GM19193 (cell line): ENCODE measurements around the gene OAF.

Experiments
- POLR2A ChIP-seq: IDR thresholded peaks from 4 replicates; pipeline ENCODE4 v1.6.1; 2011; ENCODE audit not compliant: insufficient read depth, insufficient read length; ENCODE audit errors: extremely low read depth

The OAF gene

DNA sequence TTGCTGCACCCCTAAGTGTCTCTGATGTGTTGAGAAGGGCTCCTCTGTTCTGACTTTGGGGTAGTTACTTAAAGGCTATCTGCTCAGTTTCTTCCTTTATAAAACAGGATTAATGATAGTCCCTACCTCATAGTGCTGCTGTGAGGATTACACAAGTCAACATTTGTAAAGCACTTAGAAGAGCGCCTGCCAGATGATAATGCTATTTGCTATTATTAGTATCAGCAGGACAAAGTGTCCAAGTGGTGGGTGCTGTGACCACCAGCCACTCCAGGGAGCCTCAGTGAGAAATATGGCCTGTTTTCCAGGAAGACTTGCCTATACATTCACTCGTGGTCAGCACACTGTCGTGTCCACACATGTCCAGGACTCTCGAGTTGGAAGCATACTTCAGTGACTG lies 45.3 kb downstream of the OAF start:
- TF ChIP-seq POLR2A = no peak

DNA sequence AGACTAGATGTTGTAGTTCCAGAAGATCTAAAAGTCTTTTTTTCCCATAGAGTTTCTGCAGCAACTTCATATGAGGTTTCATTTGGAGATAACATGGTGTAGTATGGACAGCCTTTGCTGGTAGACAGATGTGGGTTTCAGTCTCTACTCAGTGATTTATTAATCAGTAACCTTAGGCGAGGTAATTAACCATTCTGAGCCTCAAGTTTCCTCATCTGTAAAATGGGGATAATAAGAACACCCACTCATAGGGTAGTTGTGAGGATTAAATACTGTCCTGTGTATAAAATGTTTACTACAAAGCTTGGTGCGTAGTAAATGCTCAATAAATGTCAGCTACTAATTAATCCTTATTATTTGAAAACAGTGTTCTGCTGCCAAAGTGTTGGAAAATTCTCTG lies 45.9 kb downstream of the OAF start:
- no peak for TF ChIP-seq POLR2A

DNA sequence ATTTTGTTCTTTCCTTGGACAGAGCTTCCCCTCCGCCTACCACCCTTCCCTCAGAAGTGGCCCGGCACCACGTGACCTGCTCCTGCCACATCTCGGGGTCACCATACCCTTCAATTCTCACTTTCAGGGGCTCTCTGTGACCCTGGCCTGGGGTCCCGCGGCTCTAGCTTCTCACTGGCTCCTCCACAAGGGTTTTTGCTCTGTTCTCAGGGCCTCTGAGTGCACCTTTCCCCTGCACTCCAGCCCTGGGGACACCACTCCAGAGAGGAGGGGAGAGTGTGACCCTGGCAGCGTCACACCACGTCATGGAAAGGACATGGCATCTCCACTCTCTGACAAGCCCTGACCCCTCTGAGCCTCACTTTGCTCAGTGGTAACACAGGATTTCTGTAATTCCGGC lies 46.5 kb downstream of the OAF start:
- TF ChIP-seq POLR2A = no peak

DNA sequence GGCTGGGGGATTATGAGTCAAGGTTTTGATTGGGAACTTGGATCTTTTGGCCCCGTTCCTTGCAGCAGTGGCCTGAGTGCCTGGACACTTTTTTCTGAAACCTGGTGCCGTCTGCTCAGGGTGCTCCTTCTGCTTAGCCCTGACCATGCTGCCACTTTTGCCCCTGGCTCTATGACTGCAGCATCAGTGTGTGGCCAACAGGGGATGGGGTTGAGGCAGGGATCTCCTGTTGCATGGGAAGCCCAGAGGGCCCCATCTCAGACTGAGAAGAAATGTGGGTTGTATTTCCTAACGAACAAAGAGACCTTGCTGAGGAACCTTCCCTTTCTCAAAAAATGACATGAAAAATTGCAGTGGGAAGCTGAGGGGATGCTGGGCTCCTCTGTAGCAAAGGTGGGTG lies 47.8 kb downstream of the OAF start:
- no peak for TF ChIP-seq POLR2A

DNA sequence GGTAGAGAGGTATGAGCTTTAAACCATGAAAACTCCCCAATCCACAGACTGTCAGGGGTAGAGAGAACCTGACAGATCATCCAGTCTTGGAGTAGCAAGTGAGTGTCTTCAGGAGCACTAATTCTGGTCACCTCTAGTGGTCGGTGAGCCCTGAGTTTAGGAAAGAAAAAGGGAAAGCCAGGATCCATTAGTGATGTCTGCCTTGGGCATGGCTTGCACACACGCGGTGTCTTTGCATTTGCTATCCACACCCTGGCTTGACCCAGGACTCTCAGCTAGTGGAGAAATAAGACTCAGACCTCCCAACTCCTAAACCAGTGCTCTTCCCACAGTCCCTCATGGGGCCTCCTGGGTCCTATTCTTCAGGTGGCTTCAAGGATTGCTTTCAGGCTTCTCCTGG lies 48.4 kb downstream of the OAF start:
- TF ChIP-seq POLR2A = no peak

DNA sequence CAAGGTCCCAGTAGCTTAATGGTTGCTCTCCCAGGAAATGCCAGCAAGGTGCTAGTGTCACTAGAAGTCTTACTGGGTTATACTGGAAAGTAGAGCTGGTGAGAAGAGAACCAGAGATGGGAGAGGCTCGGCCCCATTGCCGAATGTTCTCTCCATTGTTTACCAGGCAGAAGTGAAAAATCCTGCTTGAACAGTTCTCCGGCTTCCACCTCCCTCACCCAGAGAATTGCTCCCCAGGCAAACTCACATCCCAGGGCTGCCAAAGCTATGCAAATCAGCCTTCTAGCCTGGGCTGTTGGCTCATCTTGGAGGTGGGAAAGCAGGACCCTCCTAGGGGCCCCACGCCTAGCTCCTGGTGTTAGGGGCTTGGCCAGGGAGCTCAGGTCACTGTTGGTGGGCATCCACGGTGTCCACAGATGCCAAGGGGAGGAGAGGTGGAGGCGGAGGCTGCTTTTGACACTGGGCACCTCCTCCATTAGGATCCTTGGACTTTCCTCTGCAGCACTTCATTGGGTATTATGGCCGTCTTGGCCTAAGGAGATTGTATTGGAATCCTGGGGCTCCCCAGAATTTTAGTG lies 49.2 kb downstream of the OAF start:
- no peak for TF ChIP-seq POLR2A

DNA sequence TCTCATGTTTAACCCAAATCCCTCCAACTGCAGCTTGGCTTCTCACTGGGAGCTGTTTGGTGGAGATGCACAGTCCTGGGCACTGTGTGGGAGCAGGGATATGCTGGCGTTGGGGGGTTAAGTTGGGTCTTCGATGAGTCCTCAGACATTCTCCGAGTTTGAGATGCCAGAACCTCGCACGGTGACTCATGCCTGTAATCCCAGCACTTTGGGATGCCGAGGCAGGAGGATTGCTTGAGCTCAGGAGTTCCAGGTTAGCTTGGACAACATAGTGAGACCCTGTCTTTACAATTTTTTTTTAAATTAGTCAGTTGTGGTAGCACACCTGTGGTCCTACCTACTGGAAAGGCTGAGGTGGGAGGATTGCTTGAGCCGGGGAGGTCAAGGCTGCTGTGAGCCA lies 49.8 kb downstream of the OAF start:
- no peak for TF ChIP-seq POLR2A

DNA sequence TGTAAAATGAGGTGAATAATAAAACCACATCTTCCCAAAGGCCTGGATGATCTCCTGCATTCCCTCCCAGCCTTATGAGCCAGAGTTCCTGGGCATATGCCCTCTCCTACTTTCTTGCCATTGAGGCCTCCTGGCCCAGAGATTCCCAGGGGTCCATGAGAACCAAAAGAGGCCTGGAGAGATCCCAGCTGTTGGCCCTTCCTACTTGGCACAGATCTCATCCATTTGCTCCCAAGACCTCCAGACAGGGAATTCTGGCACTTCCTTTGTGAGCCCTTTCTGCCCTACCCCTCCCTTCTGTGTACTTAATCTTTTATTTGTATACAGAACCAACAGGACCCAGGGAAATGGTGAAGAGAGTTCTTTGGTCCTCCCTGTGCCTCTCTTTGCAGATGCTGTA lies 50.5 kb downstream of the OAF start:
- TF ChIP-seq POLR2A = no peak

DNA sequence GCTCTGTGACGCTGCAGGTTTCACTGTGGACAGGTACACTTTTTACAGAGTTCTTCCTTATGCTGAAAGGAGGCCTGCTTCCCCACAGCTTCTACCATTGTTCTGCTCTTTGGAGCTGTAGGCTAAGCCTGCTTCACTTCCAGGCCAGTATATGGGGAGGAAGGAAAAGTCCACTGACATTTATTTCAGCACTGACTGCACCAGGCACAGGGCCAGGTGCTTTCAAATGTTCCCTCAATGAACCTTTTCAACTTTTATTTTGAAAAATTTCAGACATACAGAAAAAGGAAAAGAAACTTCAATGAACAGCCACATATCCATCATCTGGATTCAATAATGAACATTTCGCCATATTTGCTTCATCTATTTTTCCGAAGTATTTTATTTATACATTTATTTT lies 51.1 kb downstream of the OAF start:
- no peak for TF ChIP-seq POLR2A

DNA sequence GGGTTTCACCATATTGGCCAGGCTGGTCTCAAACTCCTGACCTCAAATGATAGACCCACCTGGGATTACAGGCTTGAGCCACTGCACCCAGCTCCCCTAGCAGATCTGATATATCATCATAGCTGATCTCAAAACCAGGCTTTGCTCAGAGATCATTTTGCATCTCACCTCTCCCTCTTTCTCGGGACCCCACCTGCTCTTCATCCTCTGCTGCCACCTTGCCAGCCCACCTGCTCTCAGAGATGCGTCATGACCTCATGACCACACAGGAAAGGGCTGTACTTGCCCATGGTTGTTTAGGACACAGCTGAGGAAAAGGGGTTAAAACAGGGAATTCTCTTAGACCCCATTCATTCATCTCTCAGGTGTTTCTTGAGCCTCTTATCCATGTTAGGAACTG lies 56.5 kb downstream of the OAF start:
- no peak for TF ChIP-seq POLR2A

DNA sequence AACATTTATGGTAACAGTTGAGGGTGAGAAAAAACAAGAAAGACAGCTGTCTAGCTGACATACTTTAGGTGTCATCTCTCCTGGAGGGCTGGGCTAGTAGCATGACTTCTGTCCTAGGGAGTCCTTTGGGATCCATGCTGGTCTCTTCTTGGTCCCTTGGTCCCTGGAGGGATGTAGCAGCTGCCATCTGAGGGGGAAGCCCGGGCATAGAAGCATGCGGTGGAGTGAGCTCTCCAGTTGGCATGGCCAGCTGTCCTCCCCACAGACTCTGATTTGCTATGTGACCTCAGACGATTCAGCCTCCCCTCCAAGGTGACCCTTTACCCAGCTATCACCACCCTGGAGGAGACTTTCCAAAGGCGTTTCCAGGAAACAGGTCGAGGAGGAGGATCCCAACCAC lies 57.9 kb downstream of the OAF start:
- no peak for TF ChIP-seq POLR2A

DNA sequence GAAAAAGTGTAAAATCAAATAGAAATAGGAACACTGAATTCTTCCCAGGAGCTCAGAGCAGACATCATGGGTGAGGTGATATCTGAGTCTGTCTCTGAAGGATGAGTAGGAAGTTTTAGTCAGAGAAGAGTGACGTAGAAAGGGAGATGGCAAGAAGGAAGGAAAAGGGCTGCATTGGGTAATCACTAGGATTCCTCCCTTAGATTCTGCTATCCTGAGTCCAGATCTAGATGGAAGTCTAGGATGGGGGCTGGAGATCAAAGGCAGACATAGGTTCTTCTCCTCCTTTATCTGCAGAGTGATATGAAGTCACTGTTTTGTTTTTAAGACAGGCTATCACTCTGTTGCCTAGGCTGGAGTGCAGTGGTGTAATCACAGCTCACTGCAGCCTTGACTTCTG lies 59.6 kb downstream of the OAF start:
- TF ChIP-seq POLR2A = no peak

DNA sequence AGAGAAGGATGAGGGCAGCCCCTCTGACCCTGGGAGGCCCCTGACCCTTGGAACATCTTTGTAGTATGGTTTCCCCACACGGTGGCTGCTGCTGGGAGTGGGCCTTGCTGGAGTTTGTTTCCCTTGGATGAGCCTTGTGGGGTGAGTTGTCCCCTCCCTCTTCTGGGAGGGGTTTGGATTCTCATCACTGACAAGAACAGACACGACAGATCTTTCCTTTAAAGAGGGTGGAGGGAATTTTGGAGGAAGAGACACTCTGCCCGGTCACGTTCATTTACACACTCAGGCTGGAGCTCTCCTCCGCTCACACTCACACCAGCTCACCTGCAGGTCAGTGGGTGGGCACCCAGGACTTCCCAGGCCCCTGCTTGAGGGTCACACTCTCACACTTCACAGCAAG lies 60.8 kb downstream of the OAF start:
- TF ChIP-seq POLR2A = no peak

DNA sequence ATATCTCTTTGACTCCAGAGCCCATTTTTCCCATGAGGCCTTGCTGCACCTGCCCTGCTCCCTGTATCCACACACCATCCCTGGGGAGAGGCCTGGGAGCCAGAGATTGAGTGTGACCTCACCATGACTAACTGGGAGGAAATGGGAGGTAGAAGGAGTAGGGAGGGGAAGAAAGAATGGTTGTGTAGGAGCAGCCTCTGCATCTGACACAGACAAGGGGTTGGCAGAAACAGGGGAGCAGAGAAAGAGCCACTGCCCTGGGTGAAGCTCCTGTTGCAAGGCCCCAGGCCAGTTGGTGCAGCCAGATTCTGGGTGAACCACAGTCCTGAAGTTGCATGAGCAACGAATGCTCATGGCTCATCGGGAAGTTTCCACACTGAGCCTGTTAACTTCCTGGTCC lies 61.5 kb downstream of the OAF start:
- no peak for TF ChIP-seq POLR2A

DNA sequence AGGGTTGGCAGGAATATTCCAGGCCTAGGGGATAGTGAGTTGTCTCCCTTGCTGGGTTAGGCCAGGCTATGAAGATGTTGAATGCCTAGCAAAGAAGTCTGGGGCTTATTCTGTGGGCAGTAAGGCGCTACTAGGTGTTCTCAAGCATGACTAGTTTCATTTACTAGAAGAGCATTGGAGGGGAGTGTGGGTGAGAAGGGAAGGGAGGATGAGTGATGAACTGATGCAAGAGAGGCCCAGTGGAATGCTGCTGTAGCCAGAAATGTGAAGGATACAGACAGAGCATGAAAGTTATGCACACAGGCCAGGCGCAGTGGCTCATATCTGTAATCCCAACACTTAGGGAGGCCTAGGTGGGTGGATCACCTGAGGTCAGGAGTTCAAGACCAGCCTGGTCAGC lies 62.6 kb downstream of the OAF start:
- TF ChIP-seq POLR2A = no peak

DNA sequence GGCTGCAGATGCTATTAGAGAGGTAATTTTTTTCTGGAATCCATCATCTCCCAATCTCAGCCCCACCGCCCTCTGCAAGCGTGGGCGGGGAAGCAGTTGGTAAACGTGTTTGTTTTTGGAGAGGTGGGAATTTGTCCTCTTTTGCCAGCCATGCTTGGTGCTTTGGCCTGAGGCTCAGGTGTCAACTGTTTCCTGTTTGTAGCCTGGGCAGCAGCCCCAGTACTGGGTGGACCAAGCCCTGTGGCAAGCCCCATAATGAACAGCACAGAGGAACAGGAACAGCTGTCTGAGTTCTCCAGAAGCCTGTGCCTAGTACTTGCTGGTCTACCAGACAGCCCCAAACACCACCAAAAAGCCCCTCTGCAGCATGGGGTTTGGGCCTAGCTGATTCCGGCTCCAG lies 68.7 kb downstream of the OAF start:
- TF ChIP-seq POLR2A = no peak
